Frontal cortex (tissue), 4 donors: Measurements from ENCODE around the gene MARCHF10. TPM values are rescaled to one million over a fixed set of nuclear protein-coding genes. Genes with fewer than 3 reads are reported as not detected.

Source experiments
- DNase-seq, 2 donors: peaks; one replicate each; pipeline ENCODE4 v3.0.0; 2012; ENCODE audit warnings: low spot score in 2 of 2
- FAIRE-seq: peaks from 2 replicates; lab custom pipeline; 2012; peaks lifted over from hg19 to GRCh38; lab: Jason Lieb, UNC
- total RNA-seq: library from RNA; depleted of rRNA; stranded (reverse); fragments of >200 nt; gene quantifications from one replicate; pipeline ENCODE4 v1.2.3, GENCODE V29; 2014
- donor health status: control.
- donor health status: control.
- donor health status: control.

Gene MARCHF10
- total RNA-seq, 1 donor from 2014 or later = 0.41 TPM

- DNase-seq (no peak), FAIRE-seq (no peak)
Measured at GRCh38 chr17:62725791-62726249, 82.3 kb downstream of the MARCHF10 start.

GRCh38 chr17:62724398-62725146 lies 83.5 kb downstream of the MARCHF10 start:
- FAIRE-seq (no peak), DNase-seq (no peak)

GRCh38 chr17:62723842-62724241 lies 84.3 kb downstream of the MARCHF10 start:
- FAIRE-seq = no peak
- DNase-seq = no peak

- FAIRE-seq = no peak
Measured at GRCh38 chr17:62722625-62723024, 85.5 kb downstream of the MARCHF10 start.

GRCh38 chr17:62720126-62720850 lies 87.8 kb downstream of the MARCHF10 start:
- FAIRE-seq = no peak

More at GRCh38 chr17:62722625-62723024, 85.5 kb downstream of the MARCHF10 start:
- DNase-seq = no peak

GRCh38 chr17:62719586-62719985 lies 88.5 kb downstream of the MARCHF10 start:
- FAIRE-seq (no peak), DNase-seq (no peak)

More at GRCh38 chr17:62720126-62720850, 87.8 kb downstream of the MARCHF10 start:
- no peak for DNase-seq

GRCh38 chr17:62718429-62718828 lies 89.7 kb downstream of the MARCHF10 start:
- FAIRE-seq = no peak
- no peak for DNase-seq

- no peak for DNase-seq
- FAIRE-seq = no peak
Measured at GRCh38 chr17:62717889-62718288, 90.2 kb downstream of the MARCHF10 start.

GRCh38 chr17:62717589-62717855 lies 90.6 kb downstream of the MARCHF10 start:
- no peak for DNase-seq
- no peak for FAIRE-seq

- FAIRE-seq (no peak), DNase-seq (no peak)
Measured at GRCh38 chr17:62716834-62717588, 91.1 kb downstream of the MARCHF10 start.

GRCh38 chr17:62715882-62716390 lies 92.2 kb downstream of the MARCHF10 start:
- DNase-seq = no peak
- no peak for FAIRE-seq

- DNase-seq (no peak), FAIRE-seq (no peak)
Measured at GRCh38 chr17:62714016-62714777, 93.9 kb downstream of the MARCHF10 start.

GRCh38 chr17:62713086-62713881 lies 94.8 kb downstream of the MARCHF10 start:
- FAIRE-seq (no peak), DNase-seq (no peak)

- FAIRE-seq = no peak
- DNase-seq = no peak
Measured at GRCh38 chr17:62712171-62712581, 95.9 kb downstream of the MARCHF10 start.

- FAIRE-seq = no peak
Measured at GRCh38 chr17:62708587-62708986, 99.5 kb downstream of the MARCHF10 start.

GRCh38 chr17:62707425-62707739 lies 100.7 kb downstream of the MARCHF10 start:
- FAIRE-seq (no peak), DNase-seq (no peak)

More at GRCh38 chr17:62708587-62708986, 99.5 kb downstream of the MARCHF10 start:
- DNase-seq = no peak

GRCh38 chr17:62706598-62707424 lies 101.3 kb downstream of the MARCHF10 start:
- DNase-seq (no peak), FAIRE-seq (no peak)
